GM18505 (cell line): ENCODE data around the gene AFAP1.

Source experiments
- ATAC-seq: cut with Tn5 transposase; IDR thresholded peaks from one replicate; pipeline ENCODE4 v1.9.1; 2021; ENCODE audit not compliant: unreplicated experiment
- POLR2A ChIP-seq: IDR thresholded peaks from 4 replicates; pipeline ENCODE4 v1.6.1; 2011; ENCODE audit warnings: borderline replicate concordance; ENCODE audit not compliant: insufficient read depth, insufficient read length; ENCODE audit errors: extremely low read depth

AFAP1 gene

GRCh38 chr4:7807351-7807921 lies 132.2 kb downstream of the AFAP1 start:
- no peak for ATAC-seq
- no peak for TF ChIP-seq POLR2A

GRCh38 chr4:7806338-7807090 lies 133.1 kb downstream of the AFAP1 start:
- ATAC-seq: no peak
- TF ChIP-seq POLR2A: no peak

GRCh38 chr4:7805533-7806337 lies 133.9 kb downstream of the AFAP1 start:
- TF ChIP-seq POLR2A: no peak
- no peak for ATAC-seq

GRCh38 chr4:7804756-7805385 lies 134.8 kb downstream of the AFAP1 start:
- no peak for ATAC-seq
- TF ChIP-seq POLR2A: no peak

GRCh38 chr4:7803992-7804755 lies 135.5 kb downstream of the AFAP1 start:
- TF ChIP-seq POLR2A: no peak
- ATAC-seq: no peak

- ATAC-seq: no peak
- no peak for TF ChIP-seq POLR2A
Observed at GRCh38 chr4:7803371-7803770, 136.3 kb downstream of the AFAP1 start.

GRCh38 chr4:7802093-7802726 lies 137.5 kb downstream of the AFAP1 start:
- no peak for TF ChIP-seq POLR2A
- peak; percentile 85 for ATAC-seq

GRCh38 chr4:7801641-7802040 lies 138.0 kb downstream of the AFAP1 start:
- no peak for ATAC-seq

GRCh38 chr4:7801001-7801400 lies 138.7 kb downstream of the AFAP1 start:
- ATAC-seq: no peak
- no peak for TF ChIP-seq POLR2A

More at GRCh38 chr4:7801641-7802040, 138.0 kb downstream of the AFAP1 start:
- no peak for TF ChIP-seq POLR2A

GRCh38 chr4:7800410-7800809 lies 139.3 kb downstream of the AFAP1 start:
- no peak for TF ChIP-seq POLR2A

GRCh38 chr4:7799736-7800135 lies 139.9 kb downstream of the AFAP1 start:
- TF ChIP-seq POLR2A: no peak
- ATAC-seq: no peak

More at GRCh38 chr4:7800410-7800809, 139.3 kb downstream of the AFAP1 start:
- ATAC-seq: no peak

- TF ChIP-seq POLR2A: no peak
- no peak for ATAC-seq
Observed at GRCh38 chr4:7799306-7799705, 140.4 kb downstream of the AFAP1 start.
